ENCODE measurements around the gene BMPR1B. TPM values are rescaled to one million over a fixed set of nuclear protein-coding genes. Genes with fewer than 3 reads are reported as not detected.

Gene BMPR1B
- total RNA-seq, 2 experiments from 2014 or later, result not detected

DNA sequence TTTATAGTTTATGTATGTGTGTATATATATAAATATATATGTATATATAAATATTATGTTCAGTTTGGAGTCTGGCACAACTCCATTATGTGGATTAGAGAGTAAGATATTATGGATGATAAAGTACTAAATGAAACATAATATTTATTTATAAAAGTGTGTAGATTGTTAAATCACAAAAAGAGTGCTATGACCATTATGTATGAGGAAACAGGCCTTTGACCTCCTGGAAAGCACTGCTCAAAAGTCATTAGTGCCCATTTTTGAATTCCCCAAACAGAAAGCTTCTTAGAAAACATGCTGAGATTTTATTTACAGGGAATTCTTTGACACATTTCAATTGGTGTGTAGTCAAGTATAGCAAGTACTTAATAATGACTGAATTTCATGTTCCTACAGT is 399.8 kb downstream of the BMPR1B start:
- TF ChIP-seq, protein P1, sequence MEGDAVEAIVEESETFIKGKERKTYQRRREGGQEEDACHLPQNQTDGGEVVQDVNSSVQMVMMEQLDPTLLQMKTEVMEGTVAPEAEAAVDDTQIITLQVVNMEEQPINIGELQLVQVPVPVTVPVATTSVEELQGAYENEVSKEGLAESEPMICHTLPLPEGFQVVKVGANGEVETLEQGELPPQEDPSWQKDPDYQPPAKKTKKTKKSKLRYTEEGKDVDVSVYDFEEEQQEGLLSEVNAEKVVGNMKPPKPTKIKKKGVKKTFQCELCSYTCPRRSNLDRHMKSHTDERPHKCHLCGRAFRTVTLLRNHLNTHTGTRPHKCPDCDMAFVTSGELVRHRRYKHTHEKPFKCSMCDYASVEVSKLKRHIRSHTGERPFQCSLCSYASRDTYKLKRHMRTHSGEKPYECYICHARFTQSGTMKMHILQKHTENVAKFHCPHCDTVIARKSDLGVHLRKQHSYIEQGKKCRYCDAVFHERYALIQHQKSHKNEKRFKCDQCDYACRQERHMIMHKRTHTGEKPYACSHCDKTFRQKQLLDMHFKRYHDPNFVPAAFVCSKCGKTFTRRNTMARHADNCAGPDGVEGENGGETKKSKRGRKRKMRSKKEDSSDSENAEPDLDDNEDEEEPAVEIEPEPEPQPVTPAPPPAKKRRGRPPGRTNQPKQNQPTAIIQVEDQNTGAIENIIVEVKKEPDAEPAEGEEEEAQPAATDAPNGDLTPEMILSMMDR (IDR thresholded peaks at IDR 0.05), result no peak
- no peaks in the 10 kb centered on the region for H3K27me3 ChIP-seq (ENCODE audit: control insufficient read depth in 1 of 2, insufficient read depth in 2 of 2, low read length in 2 of 2)
- H3K9me3 Mint-ChIP-seq, result no peaks in the 10 kb centered on the region
- H3K27me3 Mint-ChIP-seq, result no peaks in the 10 kb centered on the region
- H3K4me3 Mint-ChIP-seq, result no peak overlapping the region
- H3K27ac ChIP-seq (ENCODE audit: low read depth in 1 of 2, low read length in 2 of 2), result no peak overlapping the region
- ATAC-seq (ENCODE audit: poor library complexity) (no peak), DNase-seq (no peak)
- no peak overlapping the region for H3K27ac Mint-ChIP-seq
- peaks cover 3% of the 10 kb centered on the region for H3K4me1 ChIP-seq (ENCODE audit: insufficient read depth, low read length)
- no peaks in the 10 kb centered on the region for H3K9me3 ChIP-seq (ENCODE audit: control insufficient read depth in 1 of 2, insufficient read depth in 1 of 2, low read length in 2 of 2)
- H3K4me3 ChIP-seq (ENCODE audit: low read length), result no peak overlapping the region
- H3K36me3 Mint-ChIP-seq (ENCODE audit: low read depth), result no peaks in the 10 kb centered on the region
- intact Hi-C loops (cut with DNase I, micrococcal nuclease), result loop anchor here in 1 of 2 experiments (5.0 kb wide), 1 partner anchor 1195 kb away; no protein-coding TSS in a partner anchor
- POLR2A ChIA-PET, result no interaction called here
- peaks cover 22% of the 10 kb centered on the region for H3K4me1 Mint-ChIP-seq (ENCODE audit: low read depth)
- H3K36me3 ChIP-seq (ENCODE audit: insufficient read depth, low read length), result no peaks in the 10 kb centered on the region
- CTCF ChIA-PET, result no interaction called here

DNA sequence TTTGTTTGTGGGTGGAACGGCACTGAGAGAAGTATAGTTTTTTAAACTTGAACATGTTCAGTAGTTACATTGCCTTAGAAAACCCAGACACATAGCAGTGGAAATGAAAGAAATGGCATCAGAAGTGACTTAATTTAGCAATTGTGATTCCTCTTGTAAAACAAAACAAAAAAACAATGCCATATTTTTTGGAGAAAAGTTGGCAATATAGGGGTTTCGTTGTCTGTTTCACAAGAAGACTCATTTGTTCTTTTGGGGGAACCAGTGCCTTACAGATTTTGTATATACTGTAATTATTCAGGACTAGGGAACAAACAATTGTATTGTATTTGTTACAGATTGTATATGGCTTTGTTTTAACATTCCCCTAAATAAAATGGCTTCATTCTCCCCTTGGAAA is 400.3 kb downstream of the BMPR1B start:
- H3K27me3 ChIP-seq (ENCODE audit: control insufficient read depth in 1 of 2, insufficient read depth in 2 of 2, low read length in 2 of 2), result no peaks in the 10 kb centered on the region
- intact Hi-C loops (cut with DNase I, micrococcal nuclease), result loop anchor here in 1 of 2 experiments (5.0 kb wide), 1 partner anchor 1194 kb away; no protein-coding TSS in a partner anchor
- Mint-ChIP-seq H3K9me3 (no peaks in the 10 kb centered on the region), H3K27ac (no peak overlapping the region), H3K36me3 (ENCODE audit: low read depth) (no peaks in the 10 kb centered on the region), H3K4me1 (ENCODE audit: low read depth) (peaks cover 22% of the 10 kb centered on the region), H3K27me3 (no peaks in the 10 kb centered on the region), H3K4me3 (no peak overlapping the region)
- H3K9me3 ChIP-seq (ENCODE audit: control insufficient read depth in 1 of 2, insufficient read depth in 1 of 2, low read length in 2 of 2), result no peaks in the 10 kb centered on the region
- no peaks in the 10 kb centered on the region for H3K36me3 ChIP-seq (ENCODE audit: insufficient read depth, low read length)
- H3K27ac ChIP-seq (ENCODE audit: low read depth in 1 of 2, low read length in 2 of 2), result no peak overlapping the region
- no peak for DNase-seq
- ChIA-PET POLR2A (no interaction called here), CTCF (no interaction called here)
- no peak for ATAC-seq (ENCODE audit: poor library complexity)
- peaks cover 3% of the 10 kb centered on the region for H3K4me1 ChIP-seq (ENCODE audit: insufficient read depth, low read length)
- TF ChIP-seq, protein P1 (IDR thresholded peaks at IDR 0.05), result no peak
- no peak overlapping the region for H3K4me3 ChIP-seq (ENCODE audit: low read length)

DNA sequence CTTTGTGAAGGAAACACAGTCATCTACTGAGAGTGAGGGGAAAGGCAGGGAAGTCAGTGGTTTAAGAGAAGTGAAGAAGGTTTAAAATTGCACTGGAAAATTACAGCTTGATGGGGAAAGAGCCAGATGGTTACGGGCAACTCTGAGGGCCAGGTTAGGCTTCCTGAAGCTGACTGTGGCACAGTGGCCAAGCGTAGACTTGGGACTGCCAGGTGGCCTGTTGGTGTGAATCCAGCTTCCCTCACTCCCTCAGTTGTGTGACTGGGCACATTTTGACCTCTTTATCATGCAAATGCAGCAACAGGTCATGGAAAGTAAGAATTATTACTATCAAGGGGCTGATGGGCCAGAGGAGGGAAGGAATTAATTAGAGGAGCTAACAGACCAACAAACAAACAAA is 400.9 kb downstream of the BMPR1B start:
- ChIA-PET CTCF (interaction anchor here (0.7 kb wide), 1 partner anchor 10 kb away, joined by 3 read pairs; no protein-coding TSS in a partner anchor), POLR2A (no interaction called here)
- H3K27me3 Mint-ChIP-seq, result no peaks in the 10 kb centered on the region
- Histone ChIP-seq H3K4me3 (ENCODE audit: low read length) (no peak overlapping the region), H3K4me1 (ENCODE audit: insufficient read depth, low read length) (peaks cover 3% of the 10 kb centered on the region), H3K36me3 (ENCODE audit: insufficient read depth, low read length) (no peaks in the 10 kb centered on the region), H3K27ac (ENCODE audit: low read depth in 1 of 2, low read length in 2 of 2) (no peak overlapping the region), H3K27me3 (ENCODE audit: control insufficient read depth in 1 of 2, insufficient read depth in 2 of 2, low read length in 2 of 2) (no peaks in the 10 kb centered on the region), H3K9me3 (ENCODE audit: control insufficient read depth in 1 of 2, insufficient read depth in 1 of 2, low read length in 2 of 2) (no peaks in the 10 kb centered on the region)
- no peaks in the 10 kb centered on the region for H3K9me3 Mint-ChIP-seq
- no peak overlapping the region for H3K4me3 Mint-ChIP-seq
- intact Hi-C loops (cut with DNase I, micrococcal nuclease), result loop anchor here in 1 of 2 experiments (5.0 kb wide), 1 partner anchor 1194 kb away; no protein-coding TSS in a partner anchor
- no peak overlapping the region for H3K27ac Mint-ChIP-seq
- TF ChIP-seq, protein P1 (IDR thresholded peaks at IDR 0.05), result no peak
- DNase-seq (no peak), ATAC-seq (ENCODE audit: poor library complexity) (no peak)
- peaks cover 22% of the 10 kb centered on the region for H3K4me1 Mint-ChIP-seq (ENCODE audit: low read depth)
- H3K36me3 Mint-ChIP-seq (ENCODE audit: low read depth), result no peaks in the 10 kb centered on the region
